Measurements from ENCODE around the gene NOL3. TPM values are rescaled to one million over a fixed set of nuclear protein-coding genes. Genes with fewer than 3 reads are reported as not detected.

NOL3 gene
- total and polyA plus RNA-seq, 9 of the 15 experiments (the other 6 are each of a cell fraction or from before 2014, with no cell fraction given) = 0.45 to 14.0 (median 5.4) TPM

DNA sequence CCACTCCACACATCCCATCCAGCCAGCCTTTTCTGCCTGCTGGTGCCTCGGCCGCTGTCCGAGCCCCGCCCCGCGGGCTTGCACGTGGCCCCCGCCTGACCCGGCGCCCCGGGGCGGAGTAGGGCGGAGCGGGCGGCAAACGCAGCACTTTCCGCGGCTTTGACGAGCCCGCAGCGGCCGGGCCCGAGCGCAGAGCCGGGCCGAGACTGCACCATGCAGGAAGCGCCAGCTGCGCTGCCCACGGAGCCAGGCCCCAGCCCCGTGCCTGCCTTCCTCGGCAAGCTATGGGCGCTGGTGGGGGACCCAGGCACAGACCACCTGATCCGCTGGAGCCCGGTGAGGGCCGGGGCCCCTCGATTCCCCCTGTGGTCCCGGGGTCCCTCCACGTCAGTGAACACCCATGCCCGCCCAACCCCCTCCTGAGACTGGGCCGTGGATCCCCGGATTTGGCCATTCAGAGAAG, 5.7 kb upstream of the NOL3 start, which contains the start of gene HSF4 (continued):
- TF ChIP-seq, protein P1, sequence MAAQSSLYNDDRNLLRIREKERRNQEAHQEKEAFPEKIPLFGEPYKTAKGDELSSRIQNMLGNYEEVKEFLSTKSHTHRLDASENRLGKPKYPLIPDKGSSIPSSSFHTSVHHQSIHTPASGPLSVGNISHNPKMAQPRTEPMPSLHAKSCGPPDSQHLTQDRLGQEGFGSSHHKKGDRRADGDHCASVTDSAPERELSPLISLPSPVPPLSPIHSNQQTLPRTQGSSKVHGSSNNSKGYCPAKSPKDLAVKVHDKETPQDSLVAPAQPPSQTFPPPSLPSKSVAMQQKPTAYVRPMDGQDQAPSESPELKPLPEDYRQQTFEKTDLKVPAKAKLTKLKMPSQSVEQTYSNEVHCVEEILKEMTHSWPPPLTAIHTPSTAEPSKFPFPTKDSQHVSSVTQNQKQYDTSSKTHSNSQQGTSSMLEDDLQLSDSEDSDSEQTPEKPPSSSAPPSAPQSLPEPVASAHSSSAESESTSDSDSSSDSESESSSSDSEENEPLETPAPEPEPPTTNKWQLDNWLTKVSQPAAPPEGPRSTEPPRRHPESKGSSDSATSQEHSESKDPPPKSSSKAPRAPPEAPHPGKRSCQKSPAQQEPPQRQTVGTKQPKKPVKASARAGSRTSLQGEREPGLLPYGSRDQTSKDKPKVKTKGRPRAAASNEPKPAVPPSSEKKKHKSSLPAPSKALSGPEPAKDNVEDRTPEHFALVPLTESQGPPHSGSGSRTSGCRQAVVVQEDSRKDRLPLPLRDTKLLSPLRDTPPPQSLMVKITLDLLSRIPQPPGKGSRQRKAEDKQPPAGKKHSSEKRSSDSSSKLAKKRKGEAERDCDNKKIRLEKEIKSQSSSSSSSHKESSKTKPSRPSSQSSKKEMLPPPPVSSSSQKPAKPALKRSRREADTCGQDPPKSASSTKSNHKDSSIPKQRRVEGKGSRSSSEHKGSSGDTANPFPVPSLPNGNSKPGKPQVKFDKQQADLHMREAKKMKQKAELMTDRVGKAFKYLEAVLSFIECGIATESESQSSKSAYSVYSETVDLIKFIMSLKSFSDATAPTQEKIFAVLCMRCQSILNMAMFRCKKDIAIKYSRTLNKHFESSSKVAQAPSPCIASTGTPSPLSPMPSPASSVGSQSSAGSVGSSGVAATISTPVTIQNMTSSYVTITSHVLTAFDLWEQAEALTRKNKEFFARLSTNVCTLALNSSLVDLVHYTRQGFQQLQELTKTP (IDR thresholded peaks at IDR 0.05; ENCODE audit: low read depth in 1 of 2, partially characterized antibody in 2 of 2) = no peak
- TF ChIP-seq NFRKB (IDR thresholded peaks at IDR 0.05; ENCODE audit: low read depth) = no peak
- TF ChIP-seq GATA2 (CRISPR knock-in tag; IDR thresholded peaks at IDR 0.05) = no peak
- no peak for TF ChIP-seq KAT8 (IDR thresholded peaks at IDR 0.05; ENCODE audit: low read depth)
- no peak for TF ChIP-seq FOXP1 (CRISPR knock-in tag; IDR thresholded peaks at IDR 0.05)
- TF ChIP-seq ZNF133 (CRISPR knock-in tag; IDR thresholded peaks at IDR 0.05) = no peak
- TF ChIP-seq SRF (CRISPR knock-in tag; IDR thresholded peaks at IDR 0.05) = no peak
- no peak for TF ChIP-seq KDM5B (IDR thresholded peaks at IDR 0.05; ENCODE audit: insufficient replicate concordance, low read depth, low read length)
- no peak for TF ChIP-seq ZSCAN32 (CRISPR knock-in tag; IDR thresholded peaks at IDR 0.05)
- TF ChIP-seq TAF15 (IDR thresholded peaks at IDR 0.05; ENCODE audit: low read depth, low read length) = no peak
- TF ChIP-seq PRPF4 (IDR thresholded peaks at IDR 0.05; ENCODE audit: insufficient read depth, low read depth, low read length, poor library complexity, severe bottlenecking) = no peak
- TF ChIP-seq, protein P2, sequence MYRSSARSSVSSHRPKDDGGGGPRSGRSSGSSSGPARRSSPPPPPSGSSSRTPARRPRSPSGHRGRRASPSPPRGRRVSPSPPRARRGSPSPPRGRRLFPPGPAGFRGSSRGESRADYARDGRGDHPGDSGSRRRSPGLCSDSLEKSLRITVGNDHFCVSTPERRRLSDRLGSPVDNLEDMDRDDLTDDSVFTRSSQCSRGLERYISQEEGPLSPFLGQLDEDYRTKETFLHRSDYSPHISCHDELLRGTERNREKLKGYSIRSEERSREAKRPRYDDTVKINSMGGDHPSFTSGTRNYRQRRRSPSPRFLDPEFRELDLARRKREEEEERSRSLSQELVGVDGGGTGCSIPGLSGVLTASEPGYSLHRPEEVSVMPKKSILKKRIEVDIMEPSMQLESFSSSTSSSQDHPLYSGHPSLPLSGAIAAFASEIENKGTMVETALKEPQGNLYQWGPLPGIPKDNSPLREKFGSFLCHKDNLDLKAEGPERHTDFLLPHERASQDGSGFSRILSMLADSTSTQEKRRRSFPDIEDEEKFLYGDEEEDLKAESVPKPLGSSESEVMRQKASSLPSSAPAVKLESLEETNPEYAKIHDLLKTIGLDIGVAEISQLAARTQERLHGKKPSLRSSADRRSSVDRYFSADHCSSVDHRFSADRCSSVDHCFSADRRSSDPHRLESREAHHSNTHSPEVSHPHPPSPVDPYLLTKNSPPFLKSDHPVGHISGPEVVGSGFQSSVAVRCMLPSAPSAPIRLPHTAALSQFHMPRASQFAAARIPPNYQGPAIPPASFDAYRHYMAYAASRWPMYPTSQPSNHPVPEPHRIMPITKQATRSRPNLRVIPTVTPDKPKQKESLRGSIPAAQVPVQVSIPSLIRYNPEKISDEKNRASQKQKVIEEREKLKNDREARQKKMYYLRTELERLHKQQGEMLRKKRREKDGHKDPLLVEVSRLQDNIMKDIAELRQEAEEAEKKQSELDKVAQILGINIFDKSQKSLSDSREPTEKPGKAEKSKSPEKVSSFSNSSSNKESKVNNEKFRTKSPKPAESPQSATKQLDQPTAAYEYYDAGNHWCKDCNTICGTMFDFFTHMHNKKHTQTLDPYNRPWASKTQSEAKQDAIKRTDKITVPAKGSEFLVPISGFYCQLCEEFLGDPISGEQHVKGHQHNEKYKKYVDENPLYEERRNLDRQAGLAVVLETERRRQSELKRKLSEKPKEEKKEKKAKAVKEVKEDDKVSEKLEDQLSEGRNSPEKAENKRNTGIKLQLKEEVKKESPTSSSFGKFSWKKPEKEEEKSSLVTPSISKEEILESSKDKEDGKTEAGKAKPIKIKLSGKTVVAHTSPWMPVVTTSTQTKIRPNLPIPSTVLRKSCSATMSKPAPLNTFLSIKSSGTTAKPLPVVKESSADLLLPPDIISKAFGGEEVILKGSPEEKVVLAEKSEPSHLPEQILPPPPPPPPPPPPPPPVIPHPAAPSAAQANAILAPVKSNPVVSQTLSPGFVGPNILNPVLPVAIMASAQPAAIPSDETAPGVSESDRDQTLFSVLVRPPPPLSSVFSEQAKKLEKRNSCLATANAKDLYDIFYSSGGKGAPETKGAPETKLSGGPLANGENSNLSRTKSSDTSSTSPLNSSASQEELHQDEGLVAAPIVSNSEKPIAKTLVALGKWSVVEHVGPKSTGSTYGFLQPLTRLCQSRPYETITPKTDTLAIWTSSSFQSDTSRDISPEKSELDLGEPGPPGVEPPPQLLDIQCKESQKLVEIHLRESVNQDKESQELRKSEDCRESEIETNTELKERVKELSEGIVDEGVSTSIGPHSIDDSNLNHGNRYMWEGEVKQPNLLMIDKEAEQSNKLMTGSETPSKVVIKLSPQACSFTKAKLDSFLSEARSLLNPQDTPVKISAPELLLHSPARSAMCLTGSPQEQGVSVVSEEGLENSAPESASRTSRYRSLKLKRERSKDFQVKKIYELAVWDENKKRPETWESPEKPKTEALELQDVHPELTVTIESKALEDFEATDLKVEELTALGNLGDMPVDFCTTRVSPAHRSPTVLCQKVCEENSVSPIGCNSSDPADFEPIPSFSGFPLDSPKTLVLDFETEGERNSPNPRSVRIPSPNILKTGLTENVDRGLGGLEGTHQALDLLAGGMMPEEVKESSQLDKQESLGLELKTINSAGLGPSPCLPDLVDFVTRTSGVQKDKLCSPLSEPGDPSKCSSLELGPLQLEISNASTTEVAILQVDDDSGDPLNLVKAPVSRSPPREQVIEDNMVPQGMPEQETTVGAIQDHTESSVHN (IDR thresholded peaks at IDR 0.05; ENCODE audit: borderline replicate concordance in 1 of 2, low read depth in 1 of 2) = no peak
- TF ChIP-seq FOXJ3 (CRISPR knock-in tag; IDR thresholded peaks at IDR 0.05) = no peak
